GM21529 (cell line): ENCODE measurements around the gene POU3F1.
A peak's percentile ranks its signal among the peaks of the same experiment; 100 is the strongest.
"Not testable (repeated sequence)": the region's sequence is repeated elsewhere in the genome, so short reads cannot be mapped to it uniquely, and the experiment has no call there.

Experiments used
- ATAC-seq: cut with Tn5 transposase; IDR thresholded peaks from one replicate; pipeline ENCODE4 v1.9.1; 2021; ENCODE audit not compliant: unreplicated experiment

Gene POU3F1

DNA sequence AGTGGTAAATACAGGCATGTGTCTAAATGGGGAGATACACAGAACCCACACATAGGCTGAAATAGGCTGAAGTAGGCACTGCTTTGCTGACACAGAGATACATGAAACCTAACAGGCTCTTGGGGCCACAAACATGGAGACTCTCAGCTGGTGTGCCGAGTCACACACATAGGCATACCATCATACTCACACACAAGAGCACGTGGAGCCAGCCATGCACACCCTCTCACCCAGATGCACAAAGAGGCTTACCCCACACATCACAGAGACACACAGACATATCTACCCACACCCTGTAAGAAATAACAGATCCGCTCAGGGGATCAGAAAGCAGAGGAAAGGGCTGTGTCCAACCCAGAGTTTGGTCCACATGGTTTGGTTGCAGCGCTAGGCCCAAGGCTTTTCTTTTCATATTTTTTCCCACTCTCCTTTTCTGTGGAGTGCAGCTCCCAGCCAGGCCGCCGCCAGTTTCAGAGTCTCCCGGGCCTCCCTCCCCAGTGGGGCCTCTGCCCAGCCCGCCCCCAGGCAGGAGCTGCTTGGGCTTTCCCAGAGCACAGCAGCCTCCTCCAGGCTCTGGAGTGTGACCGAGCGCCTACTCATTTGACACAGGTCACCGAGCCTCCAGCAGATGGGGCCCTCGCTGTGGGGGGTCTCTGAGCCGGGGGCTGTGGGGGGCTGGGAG is 3.9 kb upstream of the POU3F1 start:
- ATAC-seq, result no peak

DNA sequence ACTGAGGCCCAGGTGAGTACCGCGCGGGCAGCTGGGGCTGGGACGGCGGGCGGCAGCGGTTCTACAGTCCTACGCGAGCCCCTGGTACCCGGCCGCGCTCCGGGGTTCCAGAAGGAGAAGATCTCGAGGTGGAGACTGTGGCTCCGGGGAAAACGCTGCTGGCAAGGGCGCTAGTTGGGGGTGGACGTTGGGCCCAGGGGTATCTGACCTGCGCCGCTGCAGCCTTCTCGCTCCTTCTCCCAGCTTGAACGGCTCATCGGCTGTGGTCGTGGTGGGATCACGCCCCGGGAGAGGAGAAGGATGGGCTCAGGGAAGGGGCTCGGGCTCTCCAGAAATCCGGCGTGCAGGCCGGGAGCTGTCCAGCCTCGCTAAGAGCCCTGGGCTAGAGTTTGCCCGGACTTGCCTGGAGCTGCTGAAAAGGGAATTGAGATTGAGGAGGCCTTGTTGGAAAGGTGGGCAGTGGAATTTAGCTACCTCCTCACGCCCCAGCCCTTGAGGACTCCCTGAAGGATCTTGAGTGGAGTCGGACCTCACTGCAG is 1.1 kb upstream of the POU3F1 start:
- ATAC-seq, result no peak

GRCh38 chr1:38046884-38047602 is 450 bp upstream of the POU3F1 start:
- peak; percentile 62 for ATAC-seq

DNA sequence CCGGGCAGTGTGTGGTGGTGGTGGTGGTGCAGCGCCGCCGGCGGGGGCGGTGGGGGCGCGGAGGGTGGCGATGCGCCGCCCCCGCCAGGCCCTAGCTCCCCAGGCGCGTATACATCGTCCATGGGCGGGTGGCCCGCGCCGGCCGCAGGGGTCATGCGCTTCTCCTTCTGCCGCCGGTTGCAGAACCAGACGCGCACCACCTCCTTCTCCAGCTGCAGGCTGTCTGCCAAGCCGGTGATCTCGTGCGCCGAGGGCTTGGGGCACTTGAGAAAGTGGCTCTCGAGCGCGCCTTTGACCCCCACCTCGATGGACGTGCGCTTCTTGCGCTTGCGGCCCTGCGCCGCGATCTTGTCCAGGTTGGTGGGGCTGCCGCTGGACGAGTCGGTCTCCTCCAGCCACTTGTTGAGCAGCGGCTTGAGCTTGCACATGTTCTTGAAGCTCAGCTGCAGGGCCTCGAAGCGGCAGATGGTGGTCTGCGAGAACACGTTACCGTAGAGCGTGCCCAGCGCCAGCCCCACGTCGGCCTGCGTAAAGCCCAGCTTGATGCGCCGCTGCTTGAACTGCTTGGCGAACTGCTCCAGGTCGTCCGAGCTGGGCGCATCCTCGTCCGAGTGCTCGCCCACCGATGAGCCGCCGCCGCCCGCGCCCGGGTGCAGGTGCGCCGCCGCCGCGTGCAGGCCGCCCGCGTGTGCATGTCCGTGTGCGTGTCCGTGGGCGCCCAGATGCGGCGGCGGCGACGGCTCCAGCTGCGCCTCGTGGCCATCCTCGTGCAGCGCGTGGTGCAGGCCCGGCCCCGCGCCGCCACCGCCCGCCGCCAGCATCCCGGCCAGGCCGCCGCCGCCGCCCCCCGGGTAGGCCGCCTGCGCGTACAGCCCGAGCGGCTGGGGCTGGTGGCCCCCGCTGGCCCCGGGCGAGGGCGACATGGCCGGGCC is 926 bp downstream of the POU3F1 start:
- ATAC-seq, result no peak

GRCh38 chr1:38044221-38045215 is 2.1 kb downstream of the POU3F1 start:
- no peak for ATAC-seq

GRCh38 chr1:38043036-38043747 is 3.4 kb downstream of the POU3F1 start:
- no peak for ATAC-seq

DNA sequence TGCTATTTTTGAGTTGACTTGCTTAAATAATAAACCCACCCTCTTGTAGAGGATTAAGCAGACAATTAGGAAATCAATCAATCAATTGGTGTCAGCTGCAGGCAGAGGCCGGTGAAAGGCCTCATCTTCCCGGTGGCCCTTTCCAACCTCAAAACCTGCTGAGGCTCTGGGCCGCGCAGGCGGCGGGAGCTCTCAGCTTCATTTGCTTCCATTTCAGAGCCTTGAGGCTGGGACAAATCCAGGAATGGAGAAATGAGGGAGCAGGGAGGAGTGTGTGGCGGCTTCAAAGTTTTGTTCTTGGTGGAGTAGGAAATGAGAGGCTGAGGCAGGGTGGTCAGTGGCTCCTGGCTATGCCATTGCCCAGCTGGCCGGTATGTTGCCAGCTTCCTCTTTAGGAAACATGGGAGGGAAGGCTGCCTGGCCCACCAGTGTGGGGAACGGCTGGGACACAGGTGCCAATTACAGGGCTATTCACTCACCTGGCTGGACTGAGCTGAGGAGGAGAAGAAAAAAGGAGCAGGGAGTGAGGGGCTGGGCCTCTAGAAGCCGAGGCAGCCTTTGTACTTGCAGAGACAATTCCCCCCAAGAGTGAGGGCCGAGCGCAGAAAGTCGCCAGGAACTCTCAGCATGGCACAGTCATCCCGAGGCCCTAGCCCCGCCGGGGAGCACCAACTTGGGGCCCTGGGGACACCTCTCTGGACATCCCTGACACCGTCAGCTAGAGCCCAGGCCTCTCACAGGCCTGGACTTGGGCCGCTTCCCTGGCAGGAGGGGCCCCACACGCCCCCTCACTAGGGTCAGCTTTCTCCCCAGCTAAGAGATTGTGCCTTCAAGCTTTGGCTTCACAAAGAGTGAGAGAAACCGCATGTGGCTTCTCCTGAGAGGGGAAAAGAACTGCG is 4.4 kb downstream of the POU3F1 start:
- no peak for ATAC-seq

GRCh38 chr1:38039331-38040088 is 7.1 kb downstream of the POU3F1 start:
- no peak for ATAC-seq

- no peak for ATAC-seq
Observed at GRCh38 chr1:38038861-38039260, 7.7 kb downstream of the POU3F1 start.

DNA sequence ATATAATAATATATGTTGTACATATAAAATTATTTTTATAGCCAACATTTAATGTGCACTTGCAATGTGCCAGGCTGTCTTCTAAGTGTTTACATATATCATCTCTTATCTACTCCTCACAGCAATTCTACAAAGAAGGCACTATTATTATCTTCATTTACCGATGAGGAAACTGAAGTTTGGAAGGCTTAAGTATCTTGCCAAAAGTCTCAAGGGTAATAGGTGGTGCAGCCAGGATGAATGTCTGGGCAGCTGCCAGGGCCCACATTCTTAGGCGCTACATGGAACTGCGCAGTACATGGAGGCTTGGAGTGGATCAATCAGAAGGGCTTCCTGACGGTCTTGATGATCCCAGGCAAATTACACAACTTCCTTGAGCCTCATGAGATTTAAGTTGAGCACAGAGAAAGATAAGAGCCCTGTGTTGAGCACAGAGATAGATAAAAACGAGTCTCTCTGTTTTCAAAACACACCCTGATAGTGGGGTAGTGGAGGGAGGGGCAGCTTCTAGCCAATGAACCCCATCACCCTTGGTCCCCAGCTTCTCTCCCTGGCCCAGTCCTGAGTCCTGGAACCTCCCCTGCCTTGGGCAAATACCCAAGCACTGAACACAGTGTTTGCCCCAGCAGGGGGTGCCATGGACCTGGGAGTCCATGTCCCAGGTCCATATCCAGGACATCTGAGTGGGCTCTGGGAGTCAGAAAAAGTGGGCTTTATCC is 9.2 kb downstream of the POU3F1 start:
- no peak for ATAC-seq

DNA sequence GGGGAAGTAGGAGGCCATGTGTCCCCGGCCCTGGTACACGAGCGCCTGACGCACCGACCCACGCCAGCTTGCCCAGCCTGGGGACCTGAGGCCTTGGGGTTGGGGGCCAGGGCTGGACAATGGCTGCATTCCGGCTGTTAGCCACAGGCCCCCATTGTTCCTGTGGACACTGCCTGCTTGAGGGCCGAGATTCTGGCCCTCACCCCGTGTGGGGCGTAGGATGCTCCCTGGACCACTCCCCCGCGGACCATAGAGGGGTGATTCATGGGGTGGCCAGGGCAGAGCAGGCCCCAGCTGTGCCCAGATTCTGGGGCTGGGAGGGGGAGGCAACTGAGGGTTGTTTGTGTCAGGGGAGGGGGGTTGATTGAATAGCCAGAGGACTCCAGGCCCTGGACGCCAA is 11.7 kb downstream of the POU3F1 start:
- ATAC-seq, result no peak

DNA sequence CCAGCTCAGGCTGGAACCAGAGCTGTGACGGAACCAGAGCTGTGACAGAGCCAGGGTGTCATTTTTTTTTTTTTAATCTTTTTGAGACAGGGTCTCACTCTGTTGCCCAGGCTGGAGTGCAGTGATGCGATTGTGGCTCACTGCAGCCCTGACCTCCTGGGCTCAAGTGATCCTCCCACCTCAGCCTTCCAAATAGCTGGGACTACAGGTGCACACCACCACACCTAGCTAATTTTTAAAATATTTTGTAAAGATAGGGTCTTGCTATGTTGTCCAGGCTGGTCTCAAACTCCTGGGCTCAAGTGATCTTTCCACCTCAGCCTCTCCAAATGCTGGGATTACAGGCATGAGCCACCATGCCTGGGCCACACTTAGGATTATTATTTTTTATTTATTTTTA is 13.6 kb downstream of the POU3F1 start:
- not testable (repeated sequence) for ATAC-seq

GRCh38 chr1:38031513-38031866 is 15.1 kb downstream of the POU3F1 start:
- no peak for ATAC-seq

DNA sequence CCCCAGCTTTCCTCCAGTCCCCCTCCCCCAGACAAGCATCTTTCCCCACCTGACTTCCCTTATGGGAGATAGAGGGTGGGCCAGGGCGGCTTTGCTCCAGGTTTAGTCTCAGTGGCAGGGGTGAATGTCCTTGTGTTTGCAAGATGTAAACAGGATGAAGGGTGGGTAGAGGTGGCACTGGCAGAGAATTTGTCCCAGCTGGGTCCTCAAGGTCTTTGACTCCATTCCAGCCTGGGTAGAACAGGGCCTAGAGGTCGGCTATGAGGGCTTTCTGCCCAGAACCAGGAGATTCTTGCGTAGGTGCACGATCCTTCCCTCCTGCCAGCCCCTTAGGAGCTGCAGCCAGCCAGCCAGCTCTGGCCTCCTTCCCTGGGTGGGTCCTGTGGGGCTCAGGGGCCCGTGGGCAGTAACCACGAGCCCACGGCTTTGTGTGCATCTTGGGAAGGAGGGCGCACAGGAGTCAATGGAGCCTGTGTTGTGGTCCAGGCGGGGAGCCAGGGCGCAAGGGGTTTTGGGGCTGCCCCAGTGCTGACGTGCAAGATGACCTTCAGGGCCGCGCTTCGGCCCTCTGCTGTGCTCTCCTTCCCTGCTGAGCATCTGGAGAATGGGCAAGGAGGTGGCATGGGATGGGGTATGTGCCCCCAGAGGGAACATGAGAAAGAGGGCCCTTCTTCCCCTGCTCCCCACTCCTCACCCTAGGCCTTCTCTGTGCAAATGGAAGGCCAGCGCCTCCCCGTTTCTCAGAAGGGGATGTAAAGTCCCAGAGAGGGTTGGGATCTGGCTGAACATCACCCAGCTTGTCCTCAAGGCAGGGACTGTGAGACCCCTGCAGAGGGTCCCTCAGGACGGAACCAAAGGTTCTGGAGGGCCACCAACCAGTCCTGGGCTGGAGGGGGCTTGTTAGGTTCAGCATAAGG is 15.7 kb downstream of the POU3F1 start:
- no peak for ATAC-seq

DNA sequence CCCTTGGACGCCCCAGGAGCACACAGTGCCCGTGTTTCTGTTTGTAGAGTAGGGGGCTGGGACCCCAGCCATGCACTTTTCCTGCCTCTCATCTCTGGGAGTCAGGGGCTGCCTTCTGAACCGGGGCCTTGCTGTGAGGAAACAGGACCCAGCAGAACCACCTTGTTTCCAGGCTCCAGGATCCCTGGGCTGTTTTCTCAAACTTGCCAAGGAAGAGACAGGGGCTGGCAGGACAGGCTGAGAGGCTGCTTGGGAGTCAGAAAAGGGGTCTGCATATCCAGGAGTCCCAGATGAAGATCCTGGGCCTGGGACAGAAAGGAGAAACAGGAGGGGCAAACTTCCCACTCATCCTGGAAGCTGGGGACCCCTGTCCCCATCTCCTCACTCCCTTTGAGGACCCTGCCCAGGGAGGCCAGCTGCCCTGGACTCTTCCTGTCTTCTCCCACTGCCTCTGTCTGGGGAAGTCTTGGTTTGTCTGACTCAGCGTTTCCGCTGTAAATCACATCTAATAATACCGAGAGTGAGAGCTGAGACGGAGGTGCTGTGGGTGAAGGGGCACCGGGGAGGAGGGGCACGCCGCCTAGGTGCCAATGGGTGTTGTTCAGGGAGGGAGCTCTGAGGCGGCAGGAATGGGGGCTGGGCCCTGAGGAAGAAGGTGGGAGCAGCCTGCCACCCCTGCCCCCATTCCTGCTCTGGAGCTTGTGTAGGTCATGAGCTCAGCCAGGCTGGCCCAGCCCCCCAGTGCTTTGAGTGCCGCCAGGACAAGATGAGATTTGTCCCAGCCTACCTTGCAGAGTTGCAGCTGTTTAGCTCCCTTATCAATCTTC is 16.7 kb downstream of the POU3F1 start:
- ATAC-seq, result peak; percentile 58
